ENCODE measurements around the gene APOBR.
"Not testable (repeated sequence)": the region's sequence is repeated elsewhere in the genome, so short reads cannot be mapped to it uniquely, and the experiment has no call there.

The APOBR gene, protein sequence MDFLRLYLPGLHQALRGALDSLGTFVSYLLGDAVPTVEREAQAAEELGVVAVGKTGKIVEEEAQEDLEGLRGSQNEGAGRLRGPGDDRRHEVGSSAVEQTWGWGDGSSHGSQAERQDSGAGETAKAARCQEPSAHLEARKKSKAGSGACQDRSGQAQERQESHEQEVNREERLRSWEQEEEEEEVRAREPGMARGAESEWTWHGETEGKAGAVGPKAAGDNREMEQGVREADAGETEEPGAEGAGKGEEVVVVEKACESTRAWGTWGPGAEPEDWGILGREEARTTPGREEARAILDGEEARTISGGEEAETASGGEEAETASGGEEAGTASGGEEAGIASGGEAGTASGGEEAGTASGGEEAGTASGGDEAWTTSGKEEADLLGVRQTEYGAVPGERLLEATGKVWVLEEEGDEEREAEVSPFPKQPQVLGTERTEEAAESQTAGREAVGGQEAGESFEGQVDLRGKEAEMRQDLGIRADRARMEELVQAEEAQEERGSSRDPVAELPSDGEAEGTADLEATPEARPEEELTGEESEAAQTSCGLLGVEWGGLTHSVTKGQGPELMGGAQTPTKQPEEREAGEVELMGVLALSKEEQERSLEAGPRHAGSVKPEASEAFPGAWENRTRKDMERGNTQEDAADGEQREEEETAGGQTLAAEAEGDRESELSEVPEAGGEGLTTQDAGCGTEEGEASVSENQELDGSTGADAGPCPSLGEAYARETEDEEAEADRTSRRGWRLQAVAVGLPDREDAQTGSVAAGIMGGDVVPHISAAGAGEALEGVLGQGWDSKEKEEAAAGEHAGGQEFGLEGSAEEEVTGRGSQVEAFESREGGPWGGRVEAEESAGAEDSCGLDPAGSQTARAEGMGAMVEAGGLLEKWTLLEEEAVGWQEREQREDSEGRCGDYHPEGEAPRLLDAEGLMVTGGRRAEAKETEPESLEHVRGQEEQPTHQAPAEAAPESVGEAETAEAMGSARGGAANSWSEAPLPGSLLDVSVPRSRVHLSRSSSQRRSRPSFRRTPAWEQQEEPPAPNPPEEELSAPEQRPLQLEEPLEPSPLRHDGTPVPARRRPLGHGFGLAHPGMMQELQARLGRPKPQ

DNA sequence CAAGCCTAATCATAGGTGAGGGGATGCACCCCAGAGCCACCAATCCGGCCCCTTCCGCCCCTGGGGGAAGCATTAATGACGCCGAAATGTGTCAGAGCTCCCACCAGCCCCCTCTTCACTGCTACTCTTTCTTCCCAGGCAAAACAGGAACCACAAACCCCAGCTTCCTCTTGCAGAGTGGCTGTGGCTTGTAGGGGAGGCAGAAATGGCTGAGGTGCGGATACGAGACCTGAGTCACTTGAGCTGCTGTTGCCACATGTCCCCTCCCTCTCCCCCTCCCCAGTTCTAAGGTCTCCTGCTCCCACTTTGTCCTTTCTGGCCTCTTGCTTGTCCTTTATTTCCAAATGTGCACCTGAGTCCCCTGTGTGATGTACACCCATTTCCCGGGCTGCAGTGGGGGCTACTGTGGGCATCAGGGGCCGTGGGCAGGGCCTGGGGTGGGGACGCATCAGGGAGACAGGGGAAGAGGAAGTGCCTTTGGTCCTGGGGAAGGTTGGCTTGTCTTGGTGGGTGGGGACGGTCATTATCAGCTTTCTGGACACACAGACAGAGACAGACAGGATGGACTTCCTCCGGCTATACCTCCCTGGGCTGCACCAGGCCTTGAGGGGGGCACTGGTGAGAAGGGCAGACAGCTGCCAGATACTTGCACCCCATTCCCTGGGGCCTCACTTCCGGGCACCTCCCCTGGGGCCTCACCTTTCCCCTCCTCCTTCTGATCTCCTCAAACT is at the start of gene APOBR:
Gene APOBR (plus strand): TSS at position 523 of the 731 bp plus-strand sequence. CDS start 39 bp downstream, at position 562.
- no peak for DNase-seq

DNA sequence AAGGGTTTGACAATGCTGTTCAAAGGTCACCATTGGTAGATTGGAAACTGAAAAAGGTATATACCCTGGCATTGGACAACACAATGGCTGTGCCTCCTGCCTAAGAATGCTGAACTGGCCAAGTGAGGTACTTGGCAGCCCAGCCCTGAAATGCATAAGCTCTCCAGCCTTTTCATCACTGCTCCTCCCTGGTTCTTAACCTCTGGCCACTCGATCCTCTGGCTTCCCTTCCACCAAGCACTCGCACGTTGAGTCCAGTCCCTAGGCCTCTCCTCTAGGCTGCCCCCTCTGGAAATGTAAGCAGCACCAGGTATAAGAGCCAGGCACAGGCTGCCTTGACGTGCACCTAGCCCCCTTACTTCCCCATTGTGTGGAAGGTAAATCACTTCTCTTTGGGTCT is 48.1 kb upstream of the APOBR start:
- DNase-seq: not testable (repeated sequence)

DNA sequence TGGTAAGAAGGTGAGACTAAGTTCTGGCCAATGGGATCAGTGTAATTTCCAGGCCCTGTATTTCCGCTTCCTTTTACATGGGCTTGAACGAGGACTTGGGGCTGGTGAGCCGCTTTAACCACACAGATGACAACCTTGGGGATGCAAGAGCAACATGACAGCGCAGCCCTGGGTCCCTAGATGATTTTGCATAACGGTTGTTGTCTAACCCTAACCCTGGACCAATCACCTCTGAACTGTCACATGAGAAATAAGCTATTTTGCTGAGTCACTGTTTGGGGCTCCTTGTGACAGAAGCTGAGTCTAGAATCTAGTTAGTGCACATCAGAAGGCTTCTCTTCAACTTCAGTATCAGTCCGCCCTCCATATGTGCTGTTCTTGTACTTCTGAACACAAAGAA is 47.4 kb upstream of the APOBR start:
- not testable (repeated sequence) for DNase-seq

DNA sequence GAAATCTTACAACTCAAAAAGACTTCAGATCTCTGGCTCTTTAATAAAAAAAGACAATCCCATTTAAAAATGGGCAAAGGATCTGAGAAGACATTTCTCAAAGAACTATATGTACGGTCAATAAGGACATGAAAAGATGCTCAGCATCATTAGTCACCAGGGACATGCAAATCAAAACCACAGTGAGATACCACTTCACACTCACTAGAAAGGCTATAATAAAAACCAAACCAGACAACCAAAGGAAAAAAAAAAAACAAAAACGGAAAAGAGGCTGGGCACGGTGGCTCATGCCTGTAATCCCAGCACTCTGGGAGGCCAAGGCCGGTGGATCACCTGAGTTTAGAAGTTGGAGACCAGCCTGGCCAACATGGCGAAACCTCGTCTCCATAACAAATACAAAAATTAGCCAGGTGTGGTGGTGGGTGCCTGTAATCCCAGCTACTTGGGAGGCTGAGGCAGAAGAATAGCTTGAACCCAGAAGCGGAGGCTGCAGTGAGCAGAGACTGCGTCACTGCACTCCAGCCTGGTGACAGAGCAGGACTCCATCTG is 20.7 kb upstream of the APOBR start:
- no peak for DNase-seq

DNA sequence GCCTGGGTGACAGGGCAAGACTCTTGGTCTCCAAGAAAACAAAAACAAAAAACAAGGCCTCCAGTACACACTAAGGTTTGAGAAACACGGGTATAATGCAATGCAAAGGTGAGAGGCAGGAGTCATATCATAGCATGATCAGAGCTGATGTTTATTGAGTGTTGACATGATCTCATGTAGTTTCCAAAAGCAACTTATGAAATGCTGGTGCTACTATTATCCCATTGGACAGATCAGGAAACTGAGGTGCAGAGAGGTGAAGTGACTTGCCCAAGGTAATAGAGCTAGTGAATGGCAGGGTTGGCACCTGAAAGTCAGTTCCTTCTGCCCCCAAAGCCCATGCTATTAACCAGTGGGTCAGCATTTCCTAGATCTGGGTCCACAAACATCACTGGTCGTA is 19.2 kb upstream of the APOBR start:
- DNase-seq: no peak

DNA sequence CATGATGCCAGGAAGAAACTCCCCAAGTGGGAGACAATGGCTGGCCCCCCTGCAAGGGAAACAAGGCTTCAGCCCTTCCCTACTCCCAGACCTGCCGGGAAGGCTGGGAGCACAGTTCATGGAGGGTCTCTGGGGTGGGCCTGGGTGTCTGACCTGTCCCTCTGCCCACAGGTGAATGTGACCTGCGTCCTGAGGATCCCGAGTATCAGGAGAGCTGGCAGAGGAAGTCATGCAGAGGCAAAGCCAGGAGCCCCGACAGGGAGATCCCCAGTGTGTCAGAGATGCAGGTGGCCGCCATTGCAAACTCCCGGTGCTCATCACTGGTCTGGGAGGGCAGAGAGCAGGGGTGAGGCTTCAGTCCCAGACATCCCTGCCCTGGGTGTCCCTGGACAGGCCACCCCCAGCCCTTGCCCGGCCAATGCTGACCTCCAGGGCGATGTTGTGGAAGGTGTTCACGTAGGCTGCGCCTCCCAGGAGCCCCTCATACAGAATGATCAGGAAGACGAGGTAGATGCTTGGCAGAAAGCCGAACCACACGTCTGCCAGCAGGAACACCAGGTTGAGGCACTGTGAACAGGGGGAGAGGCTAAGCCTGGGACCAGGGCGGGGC is 17.0 kb upstream of the APOBR start:
- DNase-seq: no peak

GRCh38 chr16:28478506-28479180 is 15.8 kb upstream of the APOBR start:
- DNase-seq: no peak

DNA sequence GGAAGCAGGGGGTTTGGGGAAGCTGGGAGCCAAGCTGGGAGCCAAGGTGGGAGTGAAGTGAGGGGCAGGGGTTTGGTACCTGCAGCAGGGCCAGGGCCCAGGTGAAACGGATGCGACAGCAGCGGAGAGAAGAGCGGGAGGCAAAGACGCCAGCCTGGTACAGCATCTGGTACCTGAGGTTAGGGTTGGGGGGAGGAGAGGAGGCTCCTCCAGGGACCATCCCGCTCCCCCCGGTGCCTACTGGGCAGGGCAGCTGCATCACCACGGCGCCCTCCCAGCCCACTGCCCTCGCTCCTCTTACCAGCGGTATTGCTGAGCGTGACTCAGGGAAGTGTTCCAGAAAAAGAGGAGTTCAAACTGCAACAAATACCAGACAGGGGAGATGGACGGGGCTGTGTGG is 12.4 kb upstream of the APOBR start:
- no peak for DNase-seq

- DNase-seq: not testable (repeated sequence)
Measured at GRCh38 chr16:28483361-28483760, 11.1 kb upstream of the APOBR start.

GRCh38 chr16:28486266-28486665 is 8.2 kb upstream of the APOBR start:
- no peak for DNase-seq

DNA sequence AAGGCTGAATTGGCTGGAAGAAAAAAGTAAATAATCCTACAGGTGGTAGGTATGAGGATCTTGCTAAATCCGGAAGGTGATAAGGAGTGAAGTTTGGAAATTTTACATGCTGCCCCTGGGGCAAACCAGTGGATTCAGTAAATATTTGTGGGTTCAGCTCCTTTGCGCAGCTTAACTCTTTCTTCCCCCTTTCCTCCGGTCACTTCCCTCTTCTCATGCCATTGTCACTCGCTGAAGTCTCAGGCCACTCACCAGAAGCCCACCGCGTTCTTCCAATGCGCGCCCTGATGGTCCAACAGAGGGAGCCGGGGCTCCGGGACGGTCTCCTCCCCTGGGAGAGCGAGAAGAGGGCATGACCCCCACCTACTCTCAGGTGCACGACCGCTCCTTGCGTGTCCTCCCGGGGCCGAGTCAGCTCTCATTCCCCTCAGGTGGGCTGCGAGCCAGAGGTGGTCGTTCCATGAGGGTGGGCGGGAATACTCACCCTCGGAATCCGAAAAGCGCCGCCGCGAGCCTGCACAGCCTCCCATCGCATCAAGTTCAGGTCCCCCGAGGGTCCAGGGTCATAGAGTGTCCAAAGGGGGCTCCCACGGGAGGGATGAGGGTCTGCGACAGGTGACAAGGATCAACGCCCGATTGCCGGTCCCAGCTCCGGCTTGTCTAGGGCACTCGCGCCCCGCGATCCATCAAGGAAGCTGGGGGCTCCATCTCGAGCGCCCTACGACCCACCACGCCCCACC is 3.0 kb upstream of the APOBR start:
- peak; percentile 8 for DNase-seq

DNA sequence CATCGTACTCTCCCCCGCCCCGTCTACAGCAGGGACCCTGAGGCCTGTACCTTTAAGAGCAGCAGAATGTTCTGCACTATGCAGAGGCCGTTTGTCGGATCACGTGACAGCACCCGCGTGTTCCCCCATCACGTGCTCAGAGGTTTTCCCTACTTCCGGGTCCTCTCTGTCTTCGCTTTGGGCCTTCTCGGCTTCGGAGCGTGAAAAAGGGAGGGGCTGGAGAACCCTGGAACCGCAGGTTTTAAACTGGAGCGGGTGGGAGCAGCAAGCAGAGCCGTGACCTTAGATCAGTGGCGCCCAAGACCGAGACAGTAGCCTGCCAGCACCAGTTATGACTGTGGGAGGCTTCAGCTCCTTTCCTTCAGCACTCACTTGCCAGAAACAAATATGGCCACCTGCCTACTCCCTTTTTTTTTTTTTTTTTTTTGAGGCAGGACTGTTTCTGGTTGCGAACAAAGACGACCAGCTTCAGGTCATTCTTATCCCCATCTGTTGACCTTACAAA is 2.4 kb upstream of the APOBR start, which contains the start of gene CLN3:
Gene CLN3 (minus strand): TSS at position 105 of the 505 bp plus-strand sequence. CDS start 315 bp downstream, outside the sequence.
- peak; percentile 95 for DNase-seq

DNA sequence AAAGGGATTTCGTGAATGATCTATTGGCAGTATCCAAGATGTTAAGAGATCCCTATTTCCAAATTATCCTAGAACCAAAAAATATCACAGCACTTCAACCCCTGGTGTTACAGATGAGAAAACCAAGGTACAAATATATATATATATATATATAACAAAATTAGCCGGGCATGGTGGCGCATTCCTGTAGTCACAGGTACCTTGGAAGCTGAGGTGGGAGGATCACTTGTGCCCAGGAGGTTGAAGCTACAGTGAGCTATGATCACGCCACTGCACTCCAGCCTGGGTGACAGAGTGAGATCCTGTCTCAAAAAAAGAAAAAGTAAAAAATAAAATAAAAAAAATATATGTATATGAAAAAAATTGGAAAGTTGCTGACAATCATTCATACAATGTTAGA is 1.9 kb upstream of the APOBR start:
- DNase-seq: no peak

DNA sequence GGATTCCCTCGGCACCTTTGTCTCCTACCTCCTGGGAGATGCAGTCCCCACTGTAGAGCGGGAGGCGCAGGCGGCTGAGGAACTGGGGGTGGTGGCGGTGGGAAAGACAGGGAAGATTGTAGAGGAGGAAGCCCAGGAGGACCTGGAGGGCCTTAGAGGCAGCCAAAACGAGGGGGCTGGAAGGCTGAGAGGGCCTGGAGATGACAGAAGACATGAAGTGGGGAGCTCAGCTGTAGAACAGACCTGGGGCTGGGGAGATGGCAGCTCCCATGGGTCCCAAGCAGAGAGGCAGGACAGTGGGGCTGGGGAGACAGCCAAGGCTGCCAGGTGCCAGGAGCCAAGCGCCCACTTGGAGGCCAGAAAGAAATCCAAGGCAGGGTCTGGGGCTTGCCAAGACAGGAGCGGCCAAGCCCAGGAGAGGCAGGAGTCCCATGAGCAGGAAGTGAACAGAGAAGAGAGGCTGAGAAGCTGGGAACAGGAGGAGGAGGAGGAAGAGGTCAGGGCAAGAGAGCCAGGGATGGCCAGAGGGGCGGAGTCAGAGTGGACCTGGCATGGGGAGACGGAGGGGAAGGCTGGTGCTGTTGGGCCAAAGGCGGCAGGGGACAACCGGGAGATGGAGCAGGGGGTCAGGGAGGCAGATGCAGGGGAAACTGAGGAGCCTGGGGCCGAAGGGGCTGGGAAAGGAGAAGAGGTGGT is 803 bp downstream of the APOBR start:
- DNase-seq: no peak

- DNase-seq: no peak
Measured at GRCh38 chr16:28495795-28496749, 1.6 kb downstream of the APOBR start.

- no peak for DNase-seq
Measured at GRCh38 chr16:28496844-28497243, 2.4 kb downstream of the APOBR start.

DNA sequence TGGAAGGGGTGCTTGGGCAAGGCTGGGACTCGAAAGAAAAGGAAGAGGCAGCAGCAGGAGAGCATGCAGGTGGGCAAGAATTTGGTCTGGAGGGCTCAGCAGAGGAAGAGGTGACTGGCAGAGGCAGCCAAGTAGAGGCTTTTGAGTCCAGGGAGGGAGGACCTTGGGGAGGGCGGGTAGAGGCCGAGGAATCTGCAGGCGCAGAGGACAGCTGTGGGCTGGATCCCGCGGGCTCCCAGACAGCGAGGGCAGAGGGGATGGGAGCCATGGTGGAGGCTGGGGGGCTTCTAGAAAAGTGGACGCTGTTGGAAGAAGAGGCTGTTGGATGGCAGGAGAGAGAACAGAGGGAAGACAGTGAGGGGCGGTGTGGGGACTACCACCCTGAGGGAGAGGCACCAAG is 2.9 kb downstream of the APOBR start:
- DNase-seq: no peak

GRCh38 chr16:28497861-28498599 is 3.6 kb downstream of the APOBR start:
- DNase-seq: no peak

All from fibroblast of skin of right biceps (primary cell).